Panc1 (cell line): ENCODE data around the gene KRT6C. TPM values are rescaled to one million over a fixed set of nuclear protein-coding genes. Genes with fewer than 3 reads are reported as not detected.

ENCODE experiments used
- ATAC-seq: fragments of 200-7000 bp; cut with Tn5 transposase; 2 replicates; pipeline ENCODE4 v1.9.1; 2020; ENCODE audit warnings: mild to moderate bottlenecking, moderate library complexity
- BruUV-seq: library from RNA; stranded (reverse); fragments of 400-500 nt; replicated peaks from 2 replicates; lab custom pipeline; 2021; lab: Mats Ljungman, UMichigan
- CTCF ChIA-PET: fragments of 300-600 bp; sonication (Branson Sonifier 250); formaldehyde crosslinking; loops from one replicate; lab custom pipeline; 2022; ENCODE audit warnings: antibody characterized with exemption; lab: Charles Lee
- POLR2A ChIA-PET: fragments of 300-600 bp; sonication (Branson Sonifier 250); formaldehyde crosslinking; loops from one replicate; lab custom pipeline; 2022; ENCODE audit warnings: antibody characterized with exemption; lab: Charles Lee
- DNase-seq: peaks from one replicate; pipeline ENCODE4 v3.0.0-alpha.2; 2010; ENCODE audit warnings: low read depth, low spot score
- H3K27ac ChIP-seq: 2 replicates; pipeline ENCODE4 v1.5.1; 2011; ENCODE audit warnings: mild to moderate bottlenecking, low read length, inconsistent platforms
- H3K27me3 ChIP-seq: fragments of 200-500 bp; sonication (Bioruptor generic); 2 replicates; pipeline ENCODE4 v1.6.0; 2014; ENCODE audit warnings: low read length, inconsistent platforms; ENCODE audit not compliant: control insufficient read depth, insufficient read depth
- H3K36me3 ChIP-seq: fragments of 200-500 bp; sonication (Bioruptor generic); 2 replicates; pipeline ENCODE4 v1.5.1; 2014; ENCODE audit warnings: inconsistent platforms, mild to moderate bottlenecking, low read length, moderate library complexity; ENCODE audit not compliant: control insufficient read depth, insufficient read depth
- H3K4me1 ChIP-seq: 2 replicates; pipeline ENCODE4 v1.5.1; 2011; ENCODE audit warnings: inconsistent platforms, mild to moderate bottlenecking, low read length, moderate library complexity; ENCODE audit not compliant: control insufficient read depth, insufficient read depth
- H3K4me3 ChIP-seq, 2 experiments: 2 replicates each; pipeline ENCODE4 v1.5.1; 2011 to 2012; ENCODE audit warnings: low read depth in 2 of 2, low read length in 2 of 2, mild to moderate bottlenecking in 2 of 2, inconsistent platforms in 1 of 2, moderate library complexity in 1 of 2
- H3K9me3 ChIP-seq: fragments of 200-500 bp; sonication (Bioruptor generic); 2 replicates; pipeline ENCODE4 v1.5.1; 2014; ENCODE audit warnings: low read depth, mild to moderate bottlenecking, inconsistent platforms, low read length, moderate library complexity; ENCODE audit not compliant: control insufficient read depth, insufficient read depth
- CTCF ChIP-seq: fragments of 450-650 bp; IDR thresholded peaks from 2 replicates; pipeline ENCODE4 v1.5.1; 2017; ENCODE audit warnings: mild to moderate bottlenecking
- POLR2AphosphoS5 ChIP-seq: IDR thresholded peaks from 2 replicates; pipeline ENCODE4 v1.6.1; 2012; ENCODE audit warnings: mild to moderate bottlenecking, low read depth, low read length, moderate library complexity
- REST ChIP-seq, 2 experiments: IDR thresholded peaks; 2 replicates each; pipeline ENCODE4 v1.6.1; 2011 to 2012; ENCODE audit warnings: low read depth in 2 of 2, control low read depth in 1 of 2, low read length in 1 of 2, mild to moderate bottlenecking in 1 of 2, moderate library complexity in 1 of 2; ENCODE audit not compliant: insufficient read depth in 1 of 2
- SIN3A ChIP-seq: IDR thresholded peaks from 2 replicates; pipeline ENCODE4 v1.6.1; 2012; ENCODE audit warnings: low read depth, mild to moderate bottlenecking, low read length, moderate library complexity, borderline replicate concordance; ENCODE audit not compliant: insufficient read depth
- TCF7L2 ChIP-seq: IDR thresholded peaks from 2 replicates; pipeline ENCODE4 v1.6.1; 2011; ENCODE audit warnings: mild to moderate bottlenecking, low read depth, low read length, inconsistent platforms
- in situ Hi-C: cut with HindIII; loops from 2 replicates; pipeline ENCODE4 v1.10.0; 2016; ENCODE audit warnings: low sequenced_read_pairs, low pct_unique_long_range_greater_than_20kb
- intact Hi-C: fragments of 100-400 bp; cut with micrococcal nuclease; formaldehyde crosslinking; loops from one replicate; pipeline ENCODE4 v1.10.0; 2022; ENCODE audit not compliant: unreplicated experiment
- total RNA-seq: library from RNA; stranded (reverse); gene quantifications from one replicate; pipeline ENCODE4 v1.2.1, GENCODE V29; 2021; ENCODE audit not compliant: unreplicated experiment

Gene KRT6C
- total RNA-seq, 1 experiment from 2014 or later, result not detected

- DNase-seq (no peak), ATAC-seq (no peak)
- intact Hi-C loops, result no loop called here
- no TSS peak for BruUV-seq
- Histone ChIP-seq H3K9me3 (no peaks in the 10 kb centered on the region), H3K36me3 (no peaks in the 10 kb centered on the region), H3K27me3 (peaks cover 22% of the 10 kb centered on the region), H3K27ac (no peak overlapping the region), H3K4me3 (no peak overlapping the region), H3K4me1 (no peaks in the 10 kb centered on the region)
- POLR2A ChIA-PET, result interaction anchor here (0.6 kb wide), 1 partner anchor 224 kb away, joined by 3 read pairs; no protein-coding TSS in a partner anchor
- CTCF ChIA-PET, result interaction anchor here (0.5 kb wide), 1 partner anchor 447 kb away, joined by 5 read pairs; no protein-coding TSS in a partner anchor
- in situ Hi-C loops, result no loop called here
- no peak for TF ChIP-seq SIN3A
- TF ChIP-seq POLR2AphosphoS5, result no peak
- no peak for TF ChIP-seq CTCF
- TF ChIP-seq TCF7L2, result no peak
- no peak for TF ChIP-seq REST (IDR thresholded peaks at IDR 0.05; ENCODE audit: insufficient read depth in 1 of 2, low read depth in 2 of 2, low read length in 1 of 2)
These were observed 40.9 kb downstream of the KRT6C start for GRCh38 chr12:52432559-52433207.

GRCh38 chr12:52428121-52428520 is 45.5 kb downstream of the KRT6C start:
- ChIA-PET POLR2A (no interaction called here), CTCF (interaction anchor here (0.5 kb wide), 1 partner anchor 155 kb away, joined by 4 read pairs; no protein-coding TSS in a partner anchor)
- intact Hi-C loops, result no loop called here
- Histone ChIP-seq H3K9me3 (no peaks in the 10 kb centered on the region), H3K4me1 (no peaks in the 10 kb centered on the region), H3K27me3 (peaks cover 22% of the 10 kb centered on the region), H3K36me3 (no peaks in the 10 kb centered on the region), H3K4me3 (no peak overlapping the region), H3K27ac (no peak overlapping the region)
- in situ Hi-C loops, result no loop called here
- no peak for DNase-seq
- ATAC-seq, result no peak
- no TSS peak for BruUV-seq
- no peak for TF ChIP-seq CTCF
- TF ChIP-seq SIN3A, result no peak
- no peak for TF ChIP-seq REST (IDR thresholded peaks at IDR 0.05; ENCODE audit: insufficient read depth in 1 of 2, low read depth in 2 of 2, low read length in 1 of 2)
- TF ChIP-seq POLR2AphosphoS5, result no peak
- no peak for TF ChIP-seq TCF7L2
